IMR-90 (cell line): Measurements from ENCODE around the gene UNC5B. TPM values are rescaled to one million over a fixed set of nuclear protein-coding genes. Genes with fewer than 3 reads are reported as not detected.

Experiments
- ATAC-seq: fragments of 200-7000 bp; cut with Tn5 transposase; 2 replicates; pipeline ENCODE4 v1.9.1; 2020; ENCODE audit warnings: low read depth, mild to moderate bottlenecking, moderate library complexity
- BruUV-seq: library from RNA; stranded (reverse); fragments of 400-500 nt; replicated peaks from 2 replicates; lab custom pipeline; 2021; lab: Mats Ljungman, UMichigan
- CTCF ChIA-PET: fragments of 300-600 bp; formaldehyde crosslinking; extraction: SDS; loops from one replicate; lab custom pipeline; 2021; ENCODE audit warnings: antibody characterized with exemption; lab: Yijun Ruan, JAX
- POLR2A ChIA-PET: fragments of 300-600 bp; sonication (Branson Sonifier 250); formaldehyde crosslinking; loops from one replicate; lab custom pipeline; 2022; ENCODE audit warnings: antibody characterized with exemption; ENCODE audit not compliant: unreplicated experiment; lab: Charles Lee
- DNase-seq: peaks from one replicate; pipeline ENCODE4 v3.0.0; 2013
- H2AFZ ChIP-seq: replicated peaks from 2 replicates; pipeline ENCODE3; 2013; ENCODE audit warnings: low read length, mild to moderate bottlenecking; ENCODE audit not compliant: poor library complexity
- H2AK5ac ChIP-seq: 2 replicates; pipeline ENCODE4 v1.6.1; 2013; ENCODE audit warnings: low read depth, low read length, inconsistent platforms
- H2AK9ac ChIP-seq: replicated peaks from 2 replicates; pipeline ENCODE3; 2013; ENCODE audit warnings: mild to moderate bottlenecking, low read depth, low read length, moderate library complexity; ENCODE audit not compliant: poor library complexity
- H2BK120ac ChIP-seq: 2 replicates; pipeline ENCODE4 v1.6.1; 2013; ENCODE audit warnings: low read depth, low read length, inconsistent platforms
- H2BK15ac ChIP-seq: 3 replicates; pipeline ENCODE4 v1.6.1; 2013; ENCODE audit warnings: low read depth, low read length, inconsistent platforms
- H2BK20ac ChIP-seq: 2 replicates; pipeline ENCODE4 v1.6.1; 2013; ENCODE audit warnings: low read depth, mild to moderate bottlenecking, inconsistent platforms, low read length, moderate library complexity
- H2BK5ac ChIP-seq: 2 replicates; pipeline ENCODE4 v1.6.1; 2013; ENCODE audit warnings: mild to moderate bottlenecking, low read depth, low read length, inconsistent platforms; ENCODE audit not compliant: poor library complexity, severe bottlenecking
- H3K14ac ChIP-seq: replicated peaks from 2 replicates; pipeline ENCODE4 v1.6.1; 2013; ENCODE audit warnings: low read depth, low read length, inconsistent platforms
- H3K18ac ChIP-seq: 2 replicates; pipeline ENCODE4 v1.6.1; 2013; ENCODE audit warnings: low read depth, low read length, control low read depth
- H3K23ac ChIP-seq: 2 replicates; pipeline ENCODE4 v1.6.1; 2013; ENCODE audit warnings: low read depth, low read length, inconsistent platforms
- H3K27ac ChIP-seq: 2 replicates; pipeline ENCODE4 v1.5.1; 2013; ENCODE audit warnings: mild to moderate bottlenecking, control low read depth, low read length; ENCODE audit not compliant: insufficient read depth
- H3K27me3 ChIP-seq: 2 replicates; pipeline ENCODE4 v1.6.1; 2013; ENCODE audit warnings: low read length; ENCODE audit not compliant: control insufficient read depth, insufficient read depth
- H3K36me3 ChIP-seq: 2 replicates; pipeline ENCODE4 v1.6.1; 2013; ENCODE audit warnings: low read length, mixed read lengths; ENCODE audit not compliant: control insufficient read depth, insufficient read depth
- H3K4ac ChIP-seq: 2 replicates; pipeline ENCODE4 v1.6.1; 2013; ENCODE audit warnings: low read depth, low read length, inconsistent platforms
- H3K4me1 ChIP-seq: 2 replicates; pipeline ENCODE4 v1.6.1; 2013; ENCODE audit warnings: low read length, mixed read lengths; ENCODE audit not compliant: control insufficient read depth, insufficient read depth
- H3K4me2 ChIP-seq: 2 replicates; pipeline ENCODE4 v1.6.1; 2013; ENCODE audit warnings: low read depth, mild to moderate bottlenecking, control low read depth, low read length, moderate library complexity
- H3K4me3 ChIP-seq: 2 replicates; pipeline ENCODE4 v1.5.1; 2013; ENCODE audit warnings: low read depth, mild to moderate bottlenecking, control low read depth, low read length, moderate library complexity; ENCODE audit not compliant: insufficient read depth
- H3K56ac ChIP-seq: 2 replicates; pipeline ENCODE4 v1.6.1; 2013; ENCODE audit warnings: low read length, inconsistent platforms; ENCODE audit not compliant: insufficient read depth; ENCODE audit errors: extremely low read depth
- H3K79me1 ChIP-seq, 2 experiments: 2 replicates each; pipeline ENCODE4 v1.6.1; 2013; ENCODE audit warnings: low read length in 2 of 2, inconsistent platforms in 1 of 2, low read depth in 1 of 2
- H3K9ac ChIP-seq: 2 replicates; pipeline ENCODE4 v1.6.1; 2013; ENCODE audit warnings: low read depth, low read length, control low read depth
- H3K9me1 ChIP-seq: 2 replicates; pipeline ENCODE4 v1.6.1; 2013; ENCODE audit warnings: low read length, inconsistent platforms; ENCODE audit not compliant: insufficient read depth
- H3K9me3 ChIP-seq: 2 replicates; pipeline ENCODE4 v1.6.1; 2013; ENCODE audit warnings: low read length; ENCODE audit not compliant: control insufficient read depth, insufficient read depth
- H4K20me1 ChIP-seq: 2 replicates; pipeline ENCODE4 v1.6.1; 2013; ENCODE audit warnings: low read length, inconsistent platforms; ENCODE audit not compliant: insufficient read depth
- H4K5ac ChIP-seq: 2 replicates; pipeline ENCODE4 v1.6.1; 2013; ENCODE audit warnings: mild to moderate bottlenecking, low read depth, low read length, control low read depth
- H4K8ac ChIP-seq, 2 experiments: 2 replicates each; pipeline ENCODE4 v1.6.1; 2013; ENCODE audit warnings: low read depth in 2 of 2, low read length in 2 of 2, control low read depth in 1 of 2, inconsistent platforms in 1 of 2
- H4K91ac ChIP-seq: 2 replicates; pipeline ENCODE4 v1.6.1; 2013; ENCODE audit warnings: low read depth, low read length, inconsistent platforms; ENCODE audit not compliant: insufficient read depth
- BHLHE40 ChIP-seq: fragments of 150-350 bp; IDR thresholded peaks from 2 replicates; pipeline ENCODE4 v1.6.1; 2016; ENCODE audit warnings: mild to moderate bottlenecking, low read depth, low read length
- CEBPB ChIP-seq: IDR thresholded peaks from 2 replicates; pipeline ENCODE4 v1.6.1; 2012; ENCODE audit warnings: low read depth, low read length, improper control_type of control experiment
- CHD1 ChIP-seq: IDR thresholded peaks from 2 replicates; pipeline ENCODE4 v1.6.1; 2012; ENCODE audit warnings: low read depth, low read length, improper control_type of control experiment
- CTCF ChIP-seq: conservative IDR thresholded peaks from 2 replicates; pipeline ENCODE4 v1.5.1; 2012; ENCODE audit warnings: mild to moderate bottlenecking, low read depth, low read length, improper control_type of control experiment
- ELK1 ChIP-seq: fragments of 150-350 bp; IDR thresholded peaks from 2 replicates; pipeline ENCODE4 v1.6.1; 2016; ENCODE audit warnings: low read depth, mild to moderate bottlenecking, low read length, moderate library complexity, borderline replicate concordance
- FOS ChIP-seq: fragments of 150-350 bp; IDR thresholded peaks from 2 replicates; pipeline ENCODE4 v1.6.1; 2016; ENCODE audit warnings: low read depth, low read length
- MAFK ChIP-seq: IDR thresholded peaks from 2 replicates; pipeline ENCODE4 v1.6.1; 2012; ENCODE audit warnings: low read depth, low read length, improper control_type of control experiment
- MAZ ChIP-seq: IDR thresholded peaks from 2 replicates; pipeline ENCODE4 v1.6.1; 2012; ENCODE audit warnings: low read depth, mild to moderate bottlenecking, low read length, improper control_type of control experiment, moderate library complexity, borderline replicate concordance
- MXI1 ChIP-seq: IDR thresholded peaks from 2 replicates; pipeline ENCODE4 v1.6.1; 2012; ENCODE audit warnings: low read depth, mild to moderate bottlenecking, low read length, moderate library complexity, borderline replicate concordance
- NFE2L2 ChIP-seq: fragments of 150-350 bp; IDR thresholded peaks from 2 replicates; pipeline ENCODE4 v1.6.1; 2016; ENCODE audit warnings: low read depth, mild to moderate bottlenecking, low read length
- POLR2A ChIP-seq: IDR thresholded peaks from 2 replicates; pipeline ENCODE4 v1.6.1; 2012; ENCODE audit warnings: mild to moderate bottlenecking, low read depth, low read length
- RAD21 ChIP-seq: IDR thresholded peaks from 2 replicates; pipeline ENCODE4 v1.6.1; 2012; ENCODE audit warnings: low read length, improper control_type of control experiment
- RCOR1 ChIP-seq: IDR thresholded peaks from 2 replicates; pipeline ENCODE4 v1.6.1; 2012; ENCODE audit warnings: mild to moderate bottlenecking, low read length, improper control_type of control experiment; ENCODE audit not compliant: insufficient replicate concordance
- RFX5 ChIP-seq: IDR thresholded peaks from 2 replicates; pipeline ENCODE4 v1.8.0; 2012; ENCODE audit warnings: low read depth, mild to moderate bottlenecking, low read length, moderate library complexity
- SMC3 ChIP-seq: fragments of 150-350 bp; IDR thresholded peaks from 2 replicates; pipeline ENCODE4 v1.6.1; 2016; ENCODE audit warnings: low read depth, mild to moderate bottlenecking, antibody characterized with exemption, low read length, moderate library complexity
- USF2 ChIP-seq: fragments of 150-350 bp; IDR thresholded peaks from 2 replicates; pipeline ENCODE4 v1.6.1; 2017; ENCODE audit warnings: mild to moderate bottlenecking, antibody characterized with exemption, low read length, low read depth
- WGBS, 2 experiments: methylation state at CpG; one replicate each; pipeline versions ENCODE4 v1.1.5 to v1.1.7; 2013; ENCODE audit warnings: missing lambda C conversion rate in 2 of 2; ENCODE audit not compliant: insufficient read length in 1 of 2; ENCODE audit errors: extremely low coverage in 2 of 2; 5-methylcytosine and 5-hydroxymethylcytosine counted together
- dilution Hi-C: fragments of 300-500 bp; cut with HindIII; formaldehyde crosslinking; loops from one replicate; pipeline ENCODE4 v1.14.3; 2018; ENCODE audit warnings: low sequenced_read_pairs; ENCODE audit not compliant: unreplicated experiment
- in situ Hi-C: fragments of 300-500 bp; cut with MboI; formaldehyde crosslinking; loops from 3 replicates; pipeline ENCODE4 v1.14.3; 2019; ENCODE audit warnings: low sequenced_read_pairs, inconsistent platforms, mixed read lengths
- intact Hi-C: fragments of 100-400 bp; cut with micrococcal nuclease; formaldehyde crosslinking; loops from 2 replicates; pipeline ENCODE4 v1.10.0; 2022
- polyA plus RNA-seq, 3 experiments: library from polyadenylated mRNA; depleted of rRNA; stranded (reverse); fragments of >200 nt; gene quantifications; 2 replicates each; pipeline ENCODE4 v1.2.3, GENCODE V29; 2012; ENCODE audit warnings: low replicate concordance in 1 of 3
- total RNA-seq: library from RNA; depleted of rRNA; stranded (reverse); fragments of >200 nt; gene quantifications from 2 replicates; pipeline ENCODE4 v1.2.3, GENCODE V29; 2012

The UNC5B gene
- total and polyA plus RNA-seq, 2 of the 4 experiments (the other 2 are of a cell fraction) = 1.6 to 4.2 TPM

GRCh38 chr10:71280825-71281224 lies 68.5 kb downstream of the UNC5B start:
- H4K5ac ChIP-seq = no peak overlapping the region
- no peak overlapping the region for H3K9ac ChIP-seq
- H3K18ac ChIP-seq = no peak overlapping the region; the same call in 1 of the 2 replicates
- no peak overlapping the region for H3K4me2 ChIP-seq
- no peak overlapping the region for H3K56ac ChIP-seq
- H3K14ac ChIP-seq = no peak overlapping the region
- H4K91ac ChIP-seq = no peak overlapping the region
- 0 out of 2 replicates have a peak overlapping the region, but pooled peaks have one; percentile 4 for H3K4ac ChIP-seq
- H3K36me3 ChIP-seq = no peaks in the 10 kb centered on the region; the same call in 1 of the 2 replicates
- H2BK20ac ChIP-seq = no peak overlapping the region
- no peak overlapping the region for H2BK120ac ChIP-seq
- H4K20me1 ChIP-seq = no peaks in the 10 kb centered on the region
- no peak for ATAC-seq
- H2AK9ac ChIP-seq = no peak overlapping the region
- no peak overlapping the region for H2AFZ ChIP-seq
- ChIA-PET POLR2A (no interaction called here), CTCF (no interaction called here)
- dilution Hi-C loops (no loop called here), in situ Hi-C loops (no loop called here), intact Hi-C loops (no loop called here)
- H3K79me1 ChIP-seq = no peaks in the 10 kb centered on the region
- H2AK5ac ChIP-seq = no peak overlapping the region
- H3K27ac ChIP-seq = peak overlapping the region; percentile 20; the same call in 1 of the 2 replicates
- H2BK15ac ChIP-seq = no peak overlapping the region
- no peak overlapping the region for H2BK5ac ChIP-seq
- H3K27me3 ChIP-seq = no peaks in the 10 kb centered on the region
- H4K8ac ChIP-seq = no peak overlapping the region
- no TSS peak for BruUV-seq
- H3K9me3 ChIP-seq = no peaks in the 10 kb centered on the region
- no peak overlapping the region for H3K4me3 ChIP-seq
- TF ChIP-seq RFX5 (no peak), SMC3 (no peak), BHLHE40 (no peak), NFE2L2 (no peak), CTCF (no peak), POLR2A (no peak), RAD21 (no peak), CHD1 (no peak), ELK1 (no peak), USF2 (no peak), CEBPB (no peak), MAZ (no peak), RCOR1 (no peak), MXI1 (no peak), MAFK (no peak), FOS (no peak)
- DNase-seq = no peak
- WGBS, 2 experiments = no CpG with 5 or more reads among the region's 3 CpGs
- no peak overlapping the region for H3K23ac ChIP-seq
- peaks cover 9% of the 10 kb centered on the region; the same call in 1 of the 2 replicates for H3K4me1 ChIP-seq
- H3K9me1 ChIP-seq = no peaks in the 10 kb centered on the region
